ENCODE data around the gene PAMR1. TPM values are rescaled to one million over a fixed set of nuclear protein-coding genes. Genes with fewer than 3 reads are reported as not detected.

The PAMR1 gene
- total RNA-seq, 4 donors from 2014 or later: 4.2 to 17.3 (median 5.6) TPM

- Histone ChIP-seq H3K4me1 (no peaks in the 10 kb centered on the region), H3K27me3 (peaks cover 21% of the 10 kb centered on the region), H3K36me3 (no peaks in the 10 kb centered on the region), H3K4me3 (no peak overlapping the region), H3K27ac (no peak overlapping the region), H3K9me3 (peaks cover 0 to 30% (median 0%) of the 10 kb centered on the region in 3 donors)
- no peak for TF ChIP-seq EP300 (IDR thresholded peaks at IDR 0.05)
- TF ChIP-seq POLR2AphosphoS5 (IDR thresholded peaks at IDR 0.05): no peak
- no peak for TF ChIP-seq CTCF (IDR thresholded peaks at IDR 0.05)
- TF ChIP-seq POLR2A (IDR thresholded peaks at IDR 0.05): no peak
- 86 to 96% methylated on average over 1 to 3 of the region's 5 CpGs for WGBS, 2 donors (ENCODE audit: low coverage in 1 of 2)
- ATAC-seq: no peak
These were observed 45.7 kb downstream of the PAMR1 start for GRCh38 chr11:35479731-35480130.

GRCh38 chr11:35478471-35479091 is 46.8 kb downstream of the PAMR1 start:
- Histone ChIP-seq H3K4me1 (no peaks in the 10 kb centered on the region), H3K4me3 (no peak overlapping the region), H3K27me3 (peaks cover 21% of the 10 kb centered on the region), H3K27ac (no peak overlapping the region), H3K36me3 (no peaks in the 10 kb centered on the region), H3K9me3 (peaks cover 0 to 26% (median 0%) of the 10 kb centered on the region in 3 donors)
- TF ChIP-seq POLR2AphosphoS5 (IDR thresholded peaks at IDR 0.05): no peak
- no peak for TF ChIP-seq POLR2A (IDR thresholded peaks at IDR 0.05)
- no peak for TF ChIP-seq CTCF (IDR thresholded peaks at IDR 0.05)
- TF ChIP-seq EP300 (IDR thresholded peaks at IDR 0.05): no peak
- ATAC-seq: no peak
- 52 to 57% methylated on average over 4 to 7 of the region's 7 CpGs for WGBS, 2 donors (ENCODE audit: low coverage in 1 of 2)

- Histone ChIP-seq H3K4me3 (no peak overlapping the region), H3K4me1 (no peaks in the 10 kb centered on the region), H3K36me3 (no peaks in the 10 kb centered on the region), H3K27me3 (peaks cover 21% of the 10 kb centered on the region), H3K27ac (no peak overlapping the region), H3K9me3 (peaks cover 0 to 20% (median 0%) of the 10 kb centered on the region in 3 donors)
- ATAC-seq: no peak
- no peak for TF ChIP-seq EP300 (IDR thresholded peaks at IDR 0.05)
- WGBS, 2 donors (ENCODE audit: low coverage in 1 of 2): 24 to 75% methylated on average over 2 to 4 of the region's 4 CpGs
These were observed 47.5 kb downstream of the PAMR1 start for GRCh38 chr11:35477901-35478300.

- Histone ChIP-seq H3K9me3 (no peaks in the 10 kb centered on the region), H3K4me3 (no peak overlapping the region), H3K36me3 (no peaks in the 10 kb centered on the region), H3K4me1 (no peaks in the 10 kb centered on the region), H3K27ac (no peak overlapping the region), H3K27me3 (peaks cover 14% of the 10 kb centered on the region)
- no peak for TF ChIP-seq POLR2AphosphoS5 (IDR thresholded peaks at IDR 0.05)
- TF ChIP-seq POLR2A (IDR thresholded peaks at IDR 0.05): no peak
- no peak for TF ChIP-seq CTCF (IDR thresholded peaks at IDR 0.05)
- no peak for TF ChIP-seq EP300 (IDR thresholded peaks at IDR 0.05)
- 78 to 88% methylated on average over 3 to 4 of the region's 4 CpGs for WGBS, 2 donors (ENCODE audit: low coverage in 1 of 2)
- ATAC-seq: no peak
These were observed 50.7 kb downstream of the PAMR1 start for GRCh38 chr11:35474688-35475087.

- no peaks in the 10 kb centered on the region for H3K9me3 ChIP-seq
- no peak overlapping the region for H3K27ac ChIP-seq
- H3K36me3 ChIP-seq: no peaks in the 10 kb centered on the region
- no peak for ATAC-seq
- peaks cover 14% of the 10 kb centered on the region for H3K27me3 ChIP-seq
- no peak for TF ChIP-seq CTCF (IDR thresholded peaks at IDR 0.05)
- no peak for TF ChIP-seq POLR2AphosphoS5 (IDR thresholded peaks at IDR 0.05)
- no peak for TF ChIP-seq POLR2A (IDR thresholded peaks at IDR 0.05)
- no peak for TF ChIP-seq EP300 (IDR thresholded peaks at IDR 0.05)
- 85 to 92% methylated on average over 6 to 7 of the region's 7 CpGs for WGBS, 2 donors (ENCODE audit: low coverage in 1 of 2)
- H3K4me3 ChIP-seq: no peak overlapping the region
- no peaks in the 10 kb centered on the region for H3K4me1 ChIP-seq
These were observed 51.5 kb downstream of the PAMR1 start for GRCh38 chr11:35473795-35474374.

Data from gastroesophageal sphincter (tissue), 4 donors.